ENCODE data around the gene CYRIA. TPM values are rescaled to one million over a fixed set of nuclear protein-coding genes. Genes with fewer than 3 reads are reported as not detected.

CYRIA gene
- polyA plus RNA-seq, 2 of the 4 experiments (the other 2 are of a cell fraction), result 0.01 to 0.08 TPM

GRCh38 chr2:16625201-16625729, 40.4 kb downstream of the CYRIA start:
- TF ChIP-seq ZSCAN20 (CRISPR knock-in tag; IDR thresholded peaks at IDR 0.05) (no peak), HMGXB4 (CRISPR knock-in tag; IDR thresholded peaks at IDR 0.05; ENCODE audit: borderline replicate concordance) (no peak), PHF8 (IDR thresholded peaks at IDR 0.05; ENCODE audit: borderline replicate concordance, low read depth) (no peak), MAX (IDR thresholded peaks at IDR 0.05) (no peak), EHF (CRISPR knock-in tag; IDR thresholded peaks at IDR 0.05) (no peak), CBX8 (IDR thresholded peaks at IDR 0.05) (no peak), CBX2 (IDR thresholded peaks at IDR 0.05; ENCODE audit: borderline replicate concordance, low read depth) (no peak), RAD21 (conservative IDR thresholded peaks at IDR 0.05 in 1 of 2, IDR thresholded peaks at IDR 0.05 in 1 of 2) (no peak), GATA3 (IDR thresholded peaks at IDR 0.05; ENCODE audit: borderline replicate concordance) (no peak), USF2 (IDR thresholded peaks at IDR 0.05) (no peak), E2F6 (IDR thresholded peaks at IDR 0.05; ENCODE audit: borderline replicate concordance, low read depth) (no peak), CHD4 (IDR thresholded peaks at IDR 0.05; ENCODE audit: borderline replicate concordance) (no peak), EHMT2 (IDR thresholded peaks at IDR 0.05; ENCODE audit: low read depth) (no peak), RARB (CRISPR knock-in tag; IDR thresholded peaks at IDR 0.05) (no peak), JUNB (IDR thresholded peaks at IDR 0.05) (no peak), TP53 (CRISPR knock-in tag; IDR thresholded peaks at IDR 0.05) (no peak), MYC (IDR thresholded peaks at IDR 0.05; ENCODE audit: borderline replicate concordance, low read length) (no peak), POLR2A (IDR thresholded peaks at IDR 0.05; ENCODE audit: low read length) (no peak), RNF2 (IDR thresholded peaks at IDR 0.05; ENCODE audit: borderline replicate concordance, low read depth) (no peak)
- Histone ChIP-seq H3K27ac (no peak overlapping the region), H3K4me1 (no peaks in the 10 kb centered on the region), H3K9me3 (no peaks in the 10 kb centered on the region), H3K4me3 (no peak overlapping the region), H3K4me2 (no peak overlapping the region)
- no peak for ATAC-seq
- CTCF ChIA-PET, result interaction anchor here (1.1 to 1.6 kb wide), 4 partner anchors 12 to 134 kb away, joined by 3 to 5 read pairs (median 4); no protein-coding TSS in a partner anchor
- no peak for FAIRE-seq
- POLR2A ChIA-PET, result no interaction called here
- DNase-seq (ENCODE audit: low read depth in 1 of 2, low spot score in 1 of 2), result no peak
- 13% methylated on average over 5 of the region's 5 CpGs for WGBS (ENCODE audit: missing lambda C conversion rate)

- 0% methylated on average over 1 of the region's 1 CpG for WGBS (ENCODE audit: missing lambda C conversion rate)
- TF ChIP-seq KDM1A (IDR thresholded peaks at IDR 0.05; ENCODE audit: low read depth) (no peak), POLR2AphosphoS2 (conservative IDR thresholded peaks at IDR 0.05; ENCODE audit: low read length) (no peak), RNF2 (IDR thresholded peaks at IDR 0.05; ENCODE audit: borderline replicate concordance, low read depth) (no peak), MAX (IDR thresholded peaks at IDR 0.05) (no peak), CBX2 (IDR thresholded peaks at IDR 0.05; ENCODE audit: borderline replicate concordance, low read depth) (no peak), CEBPB (IDR thresholded peaks at IDR 0.05) (no peak), FOSB (CRISPR knock-in tag; IDR thresholded peaks at IDR 0.05) (no peak), HOXB5 (CRISPR knock-in tag; IDR thresholded peaks at IDR 0.05) (no peak), SMC3 (IDR thresholded peaks at IDR 0.05) (no peak), JUNB (IDR thresholded peaks at IDR 0.05) (no peak), NFE2L2 (conservative IDR thresholded peaks at IDR 0.05; ENCODE audit: low read length) (no peak), ESRRA (IDR thresholded peaks at IDR 0.05; ENCODE audit: borderline replicate concordance, low read length) (no peak), ZFP36 (IDR thresholded peaks at IDR 0.05; ENCODE audit: borderline replicate concordance, partially characterized antibody) (no peak), KDM5A (IDR thresholded peaks at IDR 0.05) (no peak), CHD2 (IDR thresholded peaks at IDR 0.05; ENCODE audit: low read length, partially characterized antibody) (no peak), E2F6 (IDR thresholded peaks at IDR 0.05; ENCODE audit: borderline replicate concordance, low read depth) (no peak), NPAS2 (CRISPR knock-in tag; IDR thresholded peaks at IDR 0.05; ENCODE audit: borderline replicate concordance) (no peak), RCOR1 (IDR thresholded peaks at IDR 0.05; ENCODE audit: low read depth, low read length) (no peak), HDAC2 (IDR thresholded peaks at IDR 0.05) (no peak)
- H3K27ac ChIP-seq, result no peak overlapping the region
- ChIA-PET POLR2A (no interaction called here), CTCF (interaction anchor here (1.1 to 3.5 kb wide), 3 partner anchors 11 to 132 kb away, joined by 3 to 19 read pairs (median 5); no protein-coding TSS in a partner anchor)
- no peaks in the 10 kb centered on the region for H3K4me1 ChIP-seq
- no peak overlapping the region for H3K4me3 ChIP-seq
- no peaks in the 10 kb centered on the region for H3K9me3 ChIP-seq
- FAIRE-seq (no peak), DNase-seq (ENCODE audit: low read depth in 1 of 2, low spot score in 1 of 2) (no peak), ATAC-seq (no peak)
- no peak overlapping the region for H3K4me2 ChIP-seq
Observed at GRCh38 chr2:16624436-16624780, 41.2 kb downstream of the CYRIA start.
